NAMALWA (cell line): Measurements from ENCODE around the gene LHFPL3.
A peak's percentile ranks its signal among the peaks of the same experiment; 100 is the strongest.

Experiments used
- DNase-seq: peaks from one replicate; pipeline ENCODE4 v3.0.0-alpha.2; 2015; ENCODE audit warnings: low spot score

The LHFPL3 gene

GRCh38 chr7:104846731-104847130 is 518.3 kb downstream of the LHFPL3 start:
- DNase-seq = no peak

- peak; percentile 79 for DNase-seq
These were observed 520.0 kb downstream of the LHFPL3 start for GRCh38 chr7:104848138-104848990.

- no peak for DNase-seq
These were observed 522.0 kb downstream of the LHFPL3 start for GRCh38 chr7:104850374-104850773.

GRCh38 chr7:104851268-104851667 is 522.9 kb downstream of the LHFPL3 start:
- no peak for DNase-seq

- no peak for DNase-seq
These were observed 524.0 kb downstream of the LHFPL3 start for GRCh38 chr7:104852386-104852785.

GRCh38 chr7:104855861-104856260 is 527.5 kb downstream of the LHFPL3 start:
- DNase-seq = no peak

- no peak for DNase-seq
These were observed 529.3 kb downstream of the LHFPL3 start for GRCh38 chr7:104857458-104858425.

GRCh38 chr7:104859754-104860426 is 531.5 kb downstream of the LHFPL3 start:
- no peak for DNase-seq

- no peak for DNase-seq
These were observed 533.5 kb downstream of the LHFPL3 start for GRCh38 chr7:104861729-104862390.

- peak; percentile 67 for DNase-seq
These were observed 534.3 kb downstream of the LHFPL3 start for GRCh38 chr7:104862719-104863118.

- DNase-seq = no peak
These were observed 545.0 kb downstream of the LHFPL3 start for GRCh38 chr7:104873401-104873800.

- no peak for DNase-seq
These were observed 550.2 kb downstream of the LHFPL3 start for GRCh38 chr7:104878577-104878976.

GRCh38 chr7:104883248-104883717 is 554.9 kb downstream of the LHFPL3 start:
- no peak for DNase-seq

GRCh38 chr7:104883718-104884452 is 555.5 kb downstream of the LHFPL3 start:
- DNase-seq = peak; percentile 82

- no peak for DNase-seq
These were observed 558.2 kb downstream of the LHFPL3 start for GRCh38 chr7:104886651-104887050.

GRCh38 chr7:104890216-104890615 is 561.8 kb downstream of the LHFPL3 start:
- no peak for DNase-seq

GRCh38 chr7:104891949-104892348 is 563.5 kb downstream of the LHFPL3 start:
- no peak for DNase-seq

GRCh38 chr7:104894314-104894713 is 565.9 kb downstream of the LHFPL3 start:
- DNase-seq = no peak

- DNase-seq = no peak
These were observed 566.5 kb downstream of the LHFPL3 start for GRCh38 chr7:104894726-104895521.
